ENCODE measurements around the gene SERTM1. TPM values are rescaled to one million over a fixed set of nuclear protein-coding genes. Genes with fewer than 3 reads are reported as not detected.

The SERTM1 gene
- total and polyA plus RNA-seq, 2 of the 8 experiments (the other 6 are each of a cell fraction or from before 2014, with no cell fraction given): 0.48 to 1.6 TPM

GRCh38 chr13:36717017-36717416 lies 43.2 kb downstream of the SERTM1 start (continued):
- TF ChIP-seq SRF (IDR thresholded peaks at IDR 0.05; ENCODE audit: low read depth, low read length) (no peak), NRF1 (IDR thresholded peaks at IDR 0.05; ENCODE audit: low read depth, low read length) (no peak), RBBP5 (IDR thresholded peaks at IDR 0.05; ENCODE audit: borderline replicate concordance, low read depth, low read length) (no peak), KDM4A (IDR thresholded peaks at IDR 0.05; ENCODE audit: low read depth, low read length, severe bottlenecking) (no peak), CTBP2 (IDR thresholded peaks at IDR 0.05; ENCODE audit: borderline replicate concordance, insufficient read depth, insufficient read length, low read length) (no peak)
